H1 (cell line): ENCODE measurements around the gene PDZD2. TPM values are rescaled to one million over a fixed set of nuclear protein-coding genes. Genes with fewer than 3 reads are reported as not detected.

Source experiments
- CTCF ChIA-PET: fragments of 300-600 bp; sonication (Branson Sonifier 250); formaldehyde crosslinking; loops from one replicate; lab custom pipeline; 2021; ENCODE audit not compliant: partially characterized antibody; lab: Charles Lee
- POLR2A ChIA-PET: fragments of 300-600 bp; sonication (Branson Sonifier 250); formaldehyde crosslinking; loops from one replicate; lab custom pipeline; 2021; ENCODE audit warnings: inconsistent platforms; ENCODE audit not compliant: partially characterized antibody; lab: Charles Lee
- DNase-seq, 2 experiments: peaks; one replicate each; pipeline versions ENCODE4 v3.0.0 to v3.0.0-alpha.2; 2010 to 2022; ENCODE audit warnings: low spot score in 2 of 2, low read depth in 1 of 2, mixed read lengths in 1 of 2
- FAIRE-seq: peaks from 2 replicates; lab custom pipeline; 2011; peaks lifted over from hg19 to GRCh38; lab: Jason Lieb, UNC
- H2AFZ ChIP-seq: 2 replicates; pipeline ENCODE4 v1.8.1; 2012; ENCODE audit warnings: low read length, inconsistent platforms
- H2AK5ac ChIP-seq: 2 replicates; pipeline ENCODE4 v1.6.1; 2013; ENCODE audit warnings: low read depth, low read length
- H2BK120ac ChIP-seq: replicated peaks from 2 replicates; pipeline ENCODE3; 2013; ENCODE audit warnings: low read depth, low read length, inconsistent platforms
- H2BK12ac ChIP-seq: 2 replicates; pipeline ENCODE4 v1.6.1; 2013; ENCODE audit warnings: low read depth, low read length
- H2BK15ac ChIP-seq: 2 replicates; pipeline ENCODE4 v1.6.1; 2013; ENCODE audit warnings: low read length
- H2BK20ac ChIP-seq: 2 replicates; pipeline ENCODE4 v1.6.1; 2013; ENCODE audit warnings: low read length
- H2BK5ac ChIP-seq: 2 replicates; pipeline ENCODE4 v1.6.1; 2013; ENCODE audit warnings: low read depth, low read length
- H3K14ac ChIP-seq: 2 replicates; pipeline ENCODE4 v1.6.1; 2013; ENCODE audit warnings: inconsistent platforms; ENCODE audit not compliant: insufficient read length
- H3K18ac ChIP-seq: 2 replicates; pipeline ENCODE4 v1.6.1; 2013; ENCODE audit warnings: low read length; ENCODE audit errors: extremely low read depth
- H3K23ac ChIP-seq: 2 replicates; pipeline ENCODE4 v1.6.1; 2013; ENCODE audit warnings: inconsistent platforms; ENCODE audit not compliant: insufficient read length
- H3K23me2 ChIP-seq: 2 replicates; pipeline ENCODE4 v1.6.1; 2013; ENCODE audit warnings: low read depth, low read length
- H3K27ac ChIP-seq: 2 replicates; pipeline ENCODE4 v1.6.1; 2011; ENCODE audit warnings: low read depth, low read length, inconsistent platforms
- H3K27me3 ChIP-seq, 4 experiments: replicated peaks in 1 of 4; 1 replicate in 1 of 4; 2 replicates in 3 of 4; pipeline versions ENCODE4 v1.6.1 to v1.8.1; 2011 to 2013; ENCODE audit warnings: low read length in 3 of 4, mild to moderate bottlenecking in 3 of 4, inconsistent platforms in 2 of 4, mixed read lengths in 2 of 4, moderate library complexity in 1 of 4; ENCODE audit not compliant: control insufficient read depth in 3 of 4, insufficient read depth in 3 of 4; ENCODE audit errors: extremely low read depth in 1 of 4
- H3K36me3 ChIP-seq, 4 experiments: 2 replicates each; pipeline versions ENCODE4 v1.6.1 to v1.8.1; 2011 to 2013; ENCODE audit warnings: mild to moderate bottlenecking in 4 of 4, low read length in 3 of 4, moderate library complexity in 2 of 4, control low read depth in 1 of 4, inconsistent platforms in 1 of 4; ENCODE audit not compliant: insufficient read depth in 4 of 4, control insufficient read depth in 2 of 4
- H3K4ac ChIP-seq: replicated peaks from 2 replicates; pipeline ENCODE3; 2013; ENCODE audit warnings: low read length, low read depth, mixed read lengths, inconsistent platforms; ENCODE audit not compliant: insufficient read length
- H3K4me1 ChIP-seq, 4 experiments: replicated peaks in 1 of 4; 1 replicate in 1 of 4; 2 replicates in 3 of 4; pipeline versions ENCODE4 v1.6.1 to v1.8.1; 2011 to 2013; ENCODE audit warnings: low read length in 3 of 4, inconsistent platforms in 2 of 4, mixed read lengths in 1 of 4; ENCODE audit not compliant: insufficient read depth in 4 of 4, control insufficient read depth in 3 of 4
- H3K4me2 ChIP-seq, 2 experiments: 2 replicates each; pipeline versions ENCODE4 v1.6.1 to v1.8.1; 2011 to 2013; ENCODE audit warnings: low read depth in 2 of 2, low read length in 2 of 2, control low read depth in 1 of 2, inconsistent platforms in 1 of 2, mild to moderate bottlenecking in 1 of 2; ENCODE audit not compliant: insufficient read depth in 1 of 2
- H3K4me3 ChIP-seq, 4 experiments: fragments of 200-600, 300-600 bp in 1 of 4; sonication (generic), shearing (Covaris generic), sonication (Bioruptor Twin) in 1 of 4; 2 replicates each; pipeline versions ENCODE4 v1.5.1 to v1.8.1; 2011 to 2016; ENCODE audit warnings: low read length in 4 of 4, low read depth in 3 of 4, control low read depth in 2 of 4, inconsistent platforms in 2 of 4, mild to moderate bottlenecking in 2 of 4, mixed read lengths in 1 of 4, moderate library complexity in 1 of 4; ENCODE audit not compliant: insufficient read depth in 2 of 4; ENCODE audit errors: extremely low read depth in 1 of 4
- H3K56ac ChIP-seq: replicated peaks from 2 replicates; pipeline ENCODE3; 2013; ENCODE audit warnings: low read depth, mild to moderate bottlenecking, mixed read lengths, low read length, inconsistent platforms; ENCODE audit not compliant: insufficient read length
- H3K79me1 ChIP-seq: 2 replicates; pipeline ENCODE4 v1.6.1; 2013; ENCODE audit warnings: low read depth, low read length, control low read depth
- H3K79me2 ChIP-seq, 2 experiments: 2 replicates each; pipeline versions ENCODE4 v1.6.1 to v1.8.1; 2012 to 2013; ENCODE audit warnings: low read length in 2 of 2, mild to moderate bottlenecking in 2 of 2, inconsistent platforms in 1 of 2; ENCODE audit not compliant: insufficient read depth in 2 of 2, control insufficient read depth in 1 of 2
- H3K9ac ChIP-seq, 4 experiments: replicated peaks in 1 of 4; 1 replicate in 1 of 4; 2 replicates in 3 of 4; pipeline versions ENCODE4 v1.6.1 to v1.8.1; 2011 to 2013; ENCODE audit warnings: low read depth in 3 of 4, low read length in 3 of 4, control low read depth in 2 of 4, mild to moderate bottlenecking in 2 of 4, moderate library complexity in 2 of 4, inconsistent platforms in 1 of 4; ENCODE audit errors: extremely low read depth in 1 of 4
- H3K9me3 ChIP-seq, 2 experiments: 2 replicates each; pipeline versions ENCODE4 v1.6.1 to v1.8.1; 2012 to 2013; ENCODE audit warnings: mild to moderate bottlenecking in 2 of 2, moderate library complexity in 2 of 2, control low read depth in 1 of 2, inconsistent platforms in 1 of 2, low read depth in 1 of 2, low read length in 1 of 2, mixed read lengths in 1 of 2; ENCODE audit not compliant: insufficient read depth in 2 of 2
- H4K20me1 ChIP-seq, 2 experiments: replicated peaks in 1 of 2; 2 replicates each; pipeline versions ENCODE3 to v1.8.1; 2011 to 2013; ENCODE audit warnings: inconsistent platforms in 2 of 2, low read length in 2 of 2, mild to moderate bottlenecking in 1 of 2; ENCODE audit not compliant: insufficient read depth in 2 of 2, control insufficient read depth in 1 of 2
- H4K5ac ChIP-seq: 2 replicates; pipeline ENCODE4 v1.6.1; 2013; ENCODE audit warnings: low read length, low read depth, mixed read lengths, inconsistent platforms; ENCODE audit not compliant: insufficient read length
- H4K8ac ChIP-seq: 2 replicates; pipeline ENCODE4 v1.8.0; 2013; ENCODE audit warnings: mild to moderate bottlenecking, moderate library complexity, low read length, inconsistent platforms; ENCODE audit not compliant: insufficient read depth; ENCODE audit errors: extremely low read depth
- H4K91ac ChIP-seq: replicated peaks from 2 replicates; pipeline ENCODE3; 2013; ENCODE audit warnings: low read length, mixed read lengths, inconsistent platforms; ENCODE audit not compliant: insufficient read length
- KDM5A ChIP-seq: fragments of 200-600 bp; IDR thresholded peaks from 2 replicates; pipeline ENCODE4 v1.7.1; 2012; ENCODE audit warnings: mild to moderate bottlenecking, low read length, inconsistent platforms, mixed read lengths
- TEAD4 ChIP-seq: IDR thresholded peaks from 2 replicates; pipeline ENCODE4 v1.6.1; 2012; ENCODE audit warnings: low read depth, low read length, inconsistent platforms, mixed read lengths
- WGBS, 2 experiments: shearing (Covaris generic) in 1 of 2; methylation state at CpG; one replicate each; pipeline versions ENCODE4 v1.1.6 to v1.1.7; 2013 to 2015; ENCODE audit warnings: low lambda C conversion rate in 2 of 2, mixed read lengths in 2 of 2, inconsistent platforms in 1 of 2, low coverage in 1 of 2, missing lambda C conversion rate in 1 of 2; ENCODE audit not compliant: insufficient replicate concordance in 2 of 2, insufficient coverage in 1 of 2, insufficient read length in 1 of 2; ENCODE audit errors: extremely low coverage in 1 of 2, missing lambda C conversion rate in 1 of 2; 5-methylcytosine and 5-hydroxymethylcytosine counted together
- polyA plus RNA-seq, 7 experiments: library from polyadenylated mRNA; depleted of rRNA in 3 of 7; stranded (reverse) in 5 of 7; unstranded in 2 of 7; fragments of >200 nt in 5 of 7; fragments of 200-250 nt in 2 of 7; gene quantifications; 1 replicate in 5 of 7; 2 replicates in 1 of 7; 4 replicates in 1 of 7; pipeline versions ENCODE4 v1.2.1 to v1.2.3, GENCODE V29; 2011 to 2013; ENCODE audit warnings: missing spikeins in 2 of 7, mixed read lengths in 2 of 7
- total RNA-seq: library from RNA; stranded (reverse); fragmentation: NEBNext Ultra II Directional; extraction: Animal tissue kit (Norgen Biotek cat#: 25700); gene quantifications from 2 replicates; pipeline ENCODE4 v1.2.1, GENCODE V29; 2021

PDZD2 gene
- total and polyA plus RNA-seq, 2 of the 8 experiments (the other 6 are each of a cell fraction or from before 2014, with no cell fraction given), result 1.2 to 6.8 TPM

- Histone ChIP-seq H2BK20ac (no peak overlapping the region), H2BK15ac (no peak overlapping the region), H3K18ac (no peak overlapping the region), H2BK120ac (no peak overlapping the region), H3K79me1 (no peaks in the 10 kb centered on the region), H3K14ac (no peak overlapping the region), H3K4me2 (no peak overlapping the region), H4K91ac (no peak overlapping the region), H3K27me3 (no peaks in the 10 kb centered on the region), H3K27ac (no peak overlapping the region), H4K20me1 (no peaks in the 10 kb centered on the region), H2AFZ (no peak overlapping the region), H4K8ac (no peak overlapping the region), H3K9ac (no peak overlapping the region), H3K23me2 (no peaks in the 10 kb centered on the region), H3K79me2 (no peaks in the 10 kb centered on the region), H2BK12ac (no peak overlapping the region), H3K4me1 (no peaks in the 10 kb centered on the region), H3K23ac (no peak overlapping the region), H3K36me3 (no peaks in the 10 kb centered on the region), H3K4me3 (no peak overlapping the region), H2BK5ac (no peak overlapping the region), H2AK5ac (no peak overlapping the region), H3K56ac (no peak overlapping the region), H3K4ac (no peak overlapping the region), H3K9me3 (0 out of 4 replicates have a peak, but pooled peaks cover 0 to 4% of the 10 kb centered on the region in 2 experiments), H4K5ac (no peak overlapping the region)
- TF ChIP-seq TEAD4 (no peak), KDM5A (no peak)
- 82% methylated on average over 4 of the region's 4 CpGs; no CpG with 5 or more reads in 1 of the 2 experiments for WGBS, 2 experiments
- POLR2A ChIA-PET, result no interaction called here
- CTCF ChIA-PET, result interaction anchor here (0.9 to 1.3 kb wide), 3 partner anchors 194 to 260 kb away, joined by 3 to 4 read pairs (median 4); partner anchors contain the start of gene PDZD2
- FAIRE-seq, result no peak
- no peak for DNase-seq
Observed at GRCh38 chr5:31832966-31833365, 194.0 kb downstream of the PDZD2 start.
